GM12875 (cell line): ENCODE data around the gene ACOT12.
"Not testable (repeated sequence)": the region's sequence is repeated elsewhere in the genome, so short reads cannot be mapped to it uniquely, and the experiment has no call there.

Experiments
- H3K4me3 ChIP-seq: one replicate; pipeline ENCODE4 v1.5.1; 2011; ENCODE audit warnings: low read depth, low read length, control low read depth
- CTCF ChIP-seq: IDR thresholded peaks from 2 replicates; pipeline ENCODE4 v1.5.1; 2011; ENCODE audit warnings: low read depth, mild to moderate bottlenecking, control low read depth, inconsistent platforms, low read length, moderate library complexity, borderline replicate concordance; ENCODE audit not compliant: insufficient read depth

ACOT12 gene

GRCh38 chr5:81345411-81346003 lies 48.4 kb downstream of the ACOT12 start:
- no peak overlapping the region for H3K4me3 ChIP-seq
- TF ChIP-seq CTCF: no peak

- no peak overlapping the region for H3K4me3 ChIP-seq
- TF ChIP-seq CTCF: no peak
Observed at GRCh38 chr5:81344736-81345135, 49.2 kb downstream of the ACOT12 start.

DNA sequence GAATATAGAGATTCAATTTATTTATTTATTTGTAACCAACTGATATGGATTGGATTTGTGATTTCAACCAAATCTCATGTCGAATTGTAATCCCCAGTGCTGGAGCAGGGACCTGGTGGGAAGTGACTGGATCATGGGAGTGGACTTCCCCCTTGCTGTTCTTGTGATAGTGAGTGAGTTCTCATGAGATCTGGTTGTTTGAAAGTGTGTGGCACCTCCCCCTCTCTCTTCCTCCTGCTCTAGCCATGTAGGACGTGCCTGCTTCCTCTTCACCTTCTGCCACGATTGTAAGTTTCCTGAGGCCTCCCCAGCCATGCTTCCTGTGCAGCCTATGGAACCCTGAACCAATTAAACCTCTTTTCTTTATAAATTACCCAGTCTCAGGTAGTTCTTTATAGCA lies 55.7 kb downstream of the ACOT12 start:
- H3K4me3 ChIP-seq: not testable (repeated sequence)

- no peak overlapping the region for H3K4me3 ChIP-seq
- no peak for TF ChIP-seq CTCF
Observed at GRCh38 chr5:81337803-81338202, 56.1 kb downstream of the ACOT12 start.

DNA sequence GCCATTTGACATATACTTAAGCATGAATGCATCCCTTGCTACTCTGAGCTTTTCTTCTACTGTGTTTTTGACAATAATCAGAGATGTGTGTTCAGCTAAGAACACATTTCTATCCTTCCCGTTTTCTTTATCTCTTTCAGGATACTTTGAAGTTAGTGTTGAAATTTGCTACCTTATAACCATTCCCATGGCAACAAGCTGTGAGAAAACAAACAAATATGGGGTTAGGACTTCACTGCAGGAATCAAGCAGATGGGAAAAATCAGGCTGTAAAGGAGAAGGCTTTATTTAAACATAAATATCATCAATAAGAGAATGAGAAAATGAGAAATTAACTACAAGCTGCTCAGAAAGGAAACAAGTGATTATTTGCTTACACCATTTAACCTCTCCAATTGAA lies 57.4 kb downstream of the ACOT12 start:
- no peak overlapping the region for H3K4me3 ChIP-seq
- TF ChIP-seq CTCF: no peak

DNA sequence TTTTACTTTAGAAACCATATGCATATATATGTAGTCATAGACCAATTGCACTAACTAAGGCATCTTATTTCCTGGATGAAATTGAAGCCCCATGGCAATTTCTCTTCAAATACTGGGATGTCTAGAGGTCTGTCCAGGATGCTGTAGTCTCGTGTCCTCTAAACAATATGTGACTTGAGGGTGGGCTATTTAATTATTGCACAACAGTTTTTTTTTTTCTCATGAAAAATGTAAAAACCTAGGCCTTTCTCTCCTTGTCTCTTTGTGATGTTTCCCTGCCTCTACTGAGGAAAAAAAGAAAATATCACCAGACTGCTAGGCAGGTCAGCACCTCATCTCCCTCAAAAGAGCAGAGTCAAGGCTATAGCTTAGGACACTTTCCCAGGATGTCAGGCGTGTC lies 58.0 kb downstream of the ACOT12 start:
- no peak for TF ChIP-seq CTCF
- H3K4me3 ChIP-seq: no peak overlapping the region

GRCh38 chr5:81334304-81335061 lies 59.5 kb downstream of the ACOT12 start:
- no peak for TF ChIP-seq CTCF
- H3K4me3 ChIP-seq: no peak overlapping the region
